SK-N-SH treated with all-trans-retinoic acid at 6 μM for 48 hours (cell line): ENCODE results near the gene BLOC1S2.

Experiments used
- ARNTL ChIP-seq: fragments of 450-650 bp; formaldehyde crosslinking; IDR thresholded peaks from 2 replicates; pipeline ENCODE4 v1.5.0; 2020; ENCODE audit warnings: low read depth, mild to moderate bottlenecking, moderate library complexity, borderline replicate concordance
- ESRRG ChIP-seq: fragments of 250-450 bp; sonication (Bioruptor Pico); IDR thresholded peaks from 2 replicates; pipeline ENCODE4 v1.6.1; 2021; ENCODE audit warnings: mild to moderate bottlenecking
- GLIS3 ChIP-seq: fragments of 250-450 bp; sonication (Bioruptor Pico); IDR thresholded peaks from 2 replicates; pipeline ENCODE4 v1.5.0; 2020; ENCODE audit warnings: mild to moderate bottlenecking, moderate library complexity
- ISL1 ChIP-seq: fragments of 250-450 bp; sonication (Bioruptor Pico); IDR thresholded peaks from 2 replicates; pipeline ENCODE4 v2.1.2; 2022; ENCODE audit warnings: mild to moderate bottlenecking, moderate library complexity
- PATZ1 ChIP-seq: fragments of 250-450 bp; sonication (Bioruptor Pico); IDR thresholded peaks from 2 replicates; pipeline ENCODE4 v1.8.0; 2020; ENCODE audit warnings: mild to moderate bottlenecking, moderate library complexity, borderline replicate concordance
- SNAI2 ChIP-seq: fragments of 250-450 bp; sonication (Bioruptor Pico); IDR thresholded peaks from 2 replicates; pipeline ENCODE4 v1.5.0; 2020; ENCODE audit warnings: mild to moderate bottlenecking, moderate library complexity
- ZC3H10 ChIP-seq: fragments of 250-450 bp; sonication (Bioruptor Pico); IDR thresholded peaks from 2 replicates; pipeline ENCODE4 v1.5.1; 2021; ENCODE audit warnings: mild to moderate bottlenecking, moderate library complexity
- ZFP3 ChIP-seq: fragments of 250-450 bp; sonication (Bioruptor Pico); IDR thresholded peaks from 2 replicates; pipeline ENCODE4 v1.5.0; 2020; ENCODE audit warnings: mild to moderate bottlenecking, moderate library complexity
- ZNF565 ChIP-seq: fragments of 450-650 bp; formaldehyde crosslinking; conservative IDR thresholded peaks from 2 replicates; pipeline ENCODE4 v1.5.0; 2020; ENCODE audit warnings: low read depth, mild to moderate bottlenecking, moderate library complexity
- ZNF70 ChIP-seq: fragments of 450-650 bp; formaldehyde crosslinking; IDR thresholded peaks from 2 replicates; pipeline ENCODE4 v1.5.0; 2020; ENCODE audit warnings: mild to moderate bottlenecking, moderate library complexity

DNA sequence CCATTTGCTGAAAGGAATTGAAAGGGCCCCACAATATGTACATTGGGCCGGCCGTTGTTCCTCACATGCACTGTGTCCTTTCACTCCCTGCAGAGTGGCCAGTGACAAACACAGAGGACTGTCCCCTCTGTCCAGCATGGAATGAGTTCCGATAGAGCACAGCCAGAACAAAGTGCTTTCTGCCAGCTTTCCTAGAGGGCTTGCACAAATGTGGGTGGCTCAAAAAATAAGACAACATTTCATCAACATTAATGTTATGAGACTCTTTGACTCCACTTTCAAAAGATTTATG, 41.2 kb upstream of the BLOC1S2 start:
- TF ChIP-seq ISL1 (CRISPR knock-in tag) (no peak), ZNF70 (no peak), PATZ1 (no peak), SNAI2 (CRISPR knock-in tag) (no peak), ZNF565 (no peak), ESRRG (CRISPR knock-in tag) (no peak), GLIS3 (no peak), ARNTL (no peak), ZC3H10 (CRISPR knock-in tag) (no peak), ZFP3 (CRISPR knock-in tag) (no peak)
